HL-60 (cell line): ENCODE measurements around the gene BCAS3.

Experiments used
- DNase-seq, 2 experiments: peaks; one replicate each; pipeline ENCODE4 v3.0.0-alpha.2; 2010 to 2020; ENCODE audit warnings: low read depth in 1 of 2, low spot score in 1 of 2
- H3K27ac ChIP-seq: fragments of 250-450 bp; sonication (Bioruptor Pico); replicated peaks from 2 replicates; pipeline ENCODE4 v1.5.1; 2020; ENCODE audit warnings: mild to moderate bottlenecking, moderate library complexity
- H3K27me3 ChIP-seq: fragments of 250-450 bp; sonication (Bioruptor Pico); 2 replicates; pipeline ENCODE4 v1.5.1; 2021; ENCODE audit warnings: mild to moderate bottlenecking, moderate library complexity; ENCODE audit not compliant: insufficient read depth, poor library complexity, severe bottlenecking
- H3K4me3 ChIP-seq: replicated peaks from 2 replicates; pipeline ENCODE4 v1.5.1; 2011; ENCODE audit warnings: mild to moderate bottlenecking, control low read depth, low read length; ENCODE audit not compliant: insufficient read depth
- CTCF ChIP-seq: IDR thresholded peaks from one replicate; pipeline ENCODE4 v1.5.1; 2011; ENCODE audit warnings: low read length, control low read depth, inconsistent platforms; ENCODE audit not compliant: insufficient read depth
- GABPA ChIP-seq: IDR thresholded peaks from 2 replicates; pipeline ENCODE4 v1.6.1; 2012; ENCODE audit warnings: low read depth
- POLR2AphosphoS5 ChIP-seq: IDR thresholded peaks from 2 replicates; pipeline ENCODE4 v1.6.1; 2012; ENCODE audit warnings: low read depth
- REST ChIP-seq: IDR thresholded peaks from 2 replicates; pipeline ENCODE4 v1.6.1; 2012; ENCODE audit warnings: low read depth; ENCODE audit not compliant: insufficient replicate concordance
- SPI1 ChIP-seq: IDR thresholded peaks from 2 replicates; pipeline ENCODE4 v1.6.1; 2012; ENCODE audit warnings: low read depth, mild to moderate bottlenecking, borderline replicate concordance

Gene BCAS3

GRCh38 chr17:61017317-61018006 is 339.8 kb downstream of the BCAS3 start:
- no peak for DNase-seq
- no peak overlapping the region for H3K4me3 ChIP-seq
- no peaks in the 10 kb centered on the region for H3K27me3 ChIP-seq
- H3K27ac ChIP-seq, result no peak overlapping the region
- no peak for TF ChIP-seq GABPA
- no peak for TF ChIP-seq POLR2AphosphoS5
- TF ChIP-seq SPI1, result no peak
- no peak for TF ChIP-seq CTCF
- no peak for TF ChIP-seq REST

- no peak for DNase-seq
Measured at GRCh38 chr17:61018938-61019337, 341.3 kb downstream of the BCAS3 start.

More at GRCh38 chr17:61018938-61019337, 341.3 kb downstream of the BCAS3 start:
- H3K27me3 ChIP-seq, result no peaks in the 10 kb centered on the region
- TF ChIP-seq REST (no peak), POLR2AphosphoS5 (no peak), CTCF (no peak), GABPA (no peak), SPI1 (no peak)
- H3K27ac ChIP-seq, result no peak overlapping the region
- no peak overlapping the region for H3K4me3 ChIP-seq
